Measurements from ENCODE around the gene PHYHD1. TPM values are rescaled to one million over a fixed set of nuclear protein-coding genes. Genes with fewer than 3 reads are reported as not detected.

PHYHD1 gene
- total RNA-seq: 3.2 TPM

DNA sequence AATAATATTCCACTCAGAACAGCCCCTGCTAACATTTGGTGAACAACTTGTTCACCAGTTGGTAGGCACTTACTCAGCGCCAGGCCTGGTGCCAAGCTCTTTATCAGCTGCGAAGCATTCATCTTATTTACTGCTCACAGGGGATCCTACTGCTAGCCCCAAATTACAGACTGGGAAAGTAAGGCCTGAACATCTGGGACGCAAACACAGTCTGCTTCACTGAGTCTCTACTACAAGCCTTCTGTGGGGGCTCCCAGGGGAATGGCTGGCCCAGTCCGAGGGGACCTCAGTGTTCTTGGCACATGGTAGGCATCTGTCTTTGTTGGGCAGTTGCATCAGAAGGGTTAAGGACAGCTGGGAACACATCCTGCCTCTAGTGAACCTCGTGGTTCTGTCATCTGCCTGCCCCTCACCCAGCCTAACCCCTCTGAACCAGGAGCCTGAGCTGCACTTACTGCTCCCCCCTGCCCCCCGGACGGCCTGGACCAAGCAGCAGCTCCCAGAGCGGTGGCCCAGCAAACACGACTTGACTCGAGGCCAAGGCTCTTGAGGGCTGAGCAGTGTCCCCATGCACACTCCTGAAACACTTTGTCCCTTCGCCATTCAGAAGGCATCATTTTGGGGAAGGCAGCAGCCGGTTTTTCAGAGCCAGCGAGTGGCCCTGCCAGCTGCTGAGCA lies at the start of gene PHYHD1:
Gene PHYHD1, plus strand, starts transcription at position 602 of the 678 bp plus-strand sequence. CDS start 1,342 bp downstream, outside the sequence.
- DNase-seq (ENCODE audit: low read depth in 2 of 3, low spot score in 2 of 3): no peak

DNA sequence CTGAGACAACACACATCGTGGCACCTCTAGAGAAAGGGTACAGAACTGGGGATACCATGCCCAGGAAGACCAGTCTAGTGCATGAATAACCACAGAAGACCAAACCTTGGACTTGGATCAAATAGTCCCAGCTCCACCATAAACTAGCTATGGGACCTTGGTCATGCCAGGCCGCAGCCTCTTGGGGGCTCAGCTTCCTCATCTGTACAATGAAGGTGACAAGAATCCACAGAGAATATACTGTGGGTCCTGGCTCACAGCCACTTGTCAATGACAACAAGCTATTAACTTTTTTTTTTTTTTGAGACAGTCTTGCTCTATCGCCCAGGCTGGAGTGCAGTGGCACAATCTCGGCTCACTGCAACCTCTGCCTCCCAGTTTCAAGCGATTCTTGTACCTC lies 42.9 kb upstream of the PHYHD1 start:
- DNase-seq (ENCODE audit: low read depth in 2 of 3, low spot score in 2 of 3): peak in 2 of 3 donors; percentile 74 to 86

DNA sequence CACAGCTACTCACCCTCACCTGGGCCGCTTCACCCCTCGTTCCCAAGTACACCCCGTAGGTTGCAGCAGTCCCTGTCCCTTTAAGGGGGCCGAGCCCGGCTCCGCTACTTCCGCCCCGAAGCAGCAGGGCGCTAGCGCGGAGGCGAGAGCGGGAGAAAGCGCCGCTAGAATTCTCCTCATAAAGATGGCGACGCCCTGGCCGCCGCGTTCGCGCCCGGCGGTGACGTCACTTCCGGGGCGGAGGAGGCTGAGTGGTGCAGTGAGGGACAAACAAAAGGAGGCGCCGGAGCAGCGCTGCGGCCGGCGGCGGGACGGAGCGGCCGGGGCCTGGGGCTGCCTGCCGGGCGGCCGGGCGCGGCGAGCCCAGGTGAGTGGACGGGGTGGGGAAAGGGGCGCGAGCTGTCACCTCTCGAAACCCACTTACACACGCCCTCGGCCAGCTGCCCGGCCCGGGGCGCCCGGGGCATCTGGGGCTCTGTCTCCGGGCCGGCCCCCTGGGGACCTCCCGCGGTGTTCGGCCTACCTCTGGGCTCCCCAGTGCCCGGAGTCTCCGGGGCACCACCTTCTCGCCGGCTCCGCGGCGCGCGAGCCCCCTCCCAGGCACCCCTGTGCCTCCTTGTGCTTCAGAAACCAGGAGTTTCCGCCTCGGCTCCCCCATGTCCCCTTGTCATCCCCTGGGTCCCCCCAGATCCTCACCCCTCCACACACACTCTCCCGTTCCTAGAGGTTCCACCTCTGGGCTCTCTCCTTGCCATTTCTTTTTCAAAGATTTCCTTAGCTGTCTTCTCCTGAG lies 38.7 kb upstream of the PHYHD1 start, which contains the start of the genes KYAT1 and LRRC8A:
Gene KYAT1, minus strand, starts transcription at position 67 of the 793 bp plus-strand sequence. CDS start 36,545 bp downstream, outside the sequence.
Gene LRRC8A, plus strand, starts transcription at position 250 of the 793 bp plus-strand sequence. CDS start 25,032 bp downstream, outside the sequence.
- DNase-seq (ENCODE audit: low read depth in 2 of 3, low spot score in 2 of 3): peak; percentile 92 to 98 (median 97)

DNA sequence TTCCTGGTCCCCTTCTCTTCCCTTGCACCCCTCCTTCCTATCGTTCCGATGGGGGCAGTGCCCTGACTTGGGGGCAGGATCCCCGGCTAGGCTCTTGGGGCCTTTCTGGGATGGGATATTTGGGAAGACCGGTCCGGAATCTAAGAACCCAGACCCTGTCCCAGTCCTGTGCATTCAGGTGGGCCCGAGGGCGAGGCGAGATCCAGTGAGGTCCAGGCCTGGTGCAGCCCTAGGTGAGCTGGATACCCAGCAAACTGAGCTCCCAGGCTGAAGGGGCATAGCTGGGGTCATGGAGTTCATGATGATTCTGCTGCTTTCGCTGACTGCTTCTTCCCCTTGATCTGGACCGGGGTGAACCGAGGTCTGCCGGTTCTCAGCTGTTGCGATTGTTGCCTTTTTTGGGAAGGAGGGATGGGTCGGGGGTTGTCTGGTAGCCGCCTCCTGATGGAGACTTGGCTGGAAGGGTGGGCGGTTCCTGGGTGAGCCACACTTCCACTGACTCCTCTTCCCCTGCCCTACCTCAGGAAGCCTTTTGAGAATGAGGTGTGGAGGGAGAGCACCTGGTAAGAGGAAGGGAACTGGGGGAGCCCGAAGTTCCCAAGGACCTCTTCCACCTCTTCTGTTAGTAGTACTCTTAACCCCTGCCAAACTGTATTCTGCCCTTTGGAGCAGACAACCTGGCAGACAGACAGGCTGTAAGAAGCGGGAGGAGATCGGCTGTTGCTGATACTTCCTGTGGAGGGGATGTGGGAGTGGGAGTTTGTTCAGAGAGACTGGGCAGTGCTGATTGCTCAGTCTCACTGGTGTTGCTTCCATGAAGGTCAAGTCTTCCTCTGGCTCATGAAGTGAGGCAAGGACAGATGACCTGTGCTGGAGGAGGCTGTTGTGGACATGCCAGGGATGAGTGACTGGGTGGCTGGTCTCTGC lies 37.8 kb upstream of the PHYHD1 start:
- peak in 1 of 3 donors; percentile 20 for DNase-seq (ENCODE audit: low read depth in 2 of 3, low spot score in 2 of 3)

DNA sequence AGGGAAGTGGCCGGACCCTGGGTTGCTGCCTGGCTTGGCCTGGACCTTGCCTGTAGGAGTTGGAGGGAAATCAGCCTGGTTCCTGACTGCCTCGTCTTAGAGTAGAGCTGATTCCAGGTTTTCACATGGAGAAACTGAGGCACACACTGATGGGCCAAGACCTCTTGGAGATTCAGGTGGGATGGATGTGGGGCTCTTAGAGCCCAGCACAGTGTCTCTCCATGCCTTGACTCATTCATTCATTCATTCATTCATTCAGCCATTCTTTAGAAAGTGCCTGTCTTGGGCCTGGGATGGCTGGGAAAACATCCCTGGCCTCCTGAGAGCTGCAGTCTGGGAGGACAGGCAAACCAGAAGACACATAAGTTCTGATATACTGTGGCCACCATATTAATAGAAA lies 36.6 kb upstream of the PHYHD1 start:
- no peak for DNase-seq (ENCODE audit: low read depth in 2 of 3, low spot score in 2 of 3)

DNA sequence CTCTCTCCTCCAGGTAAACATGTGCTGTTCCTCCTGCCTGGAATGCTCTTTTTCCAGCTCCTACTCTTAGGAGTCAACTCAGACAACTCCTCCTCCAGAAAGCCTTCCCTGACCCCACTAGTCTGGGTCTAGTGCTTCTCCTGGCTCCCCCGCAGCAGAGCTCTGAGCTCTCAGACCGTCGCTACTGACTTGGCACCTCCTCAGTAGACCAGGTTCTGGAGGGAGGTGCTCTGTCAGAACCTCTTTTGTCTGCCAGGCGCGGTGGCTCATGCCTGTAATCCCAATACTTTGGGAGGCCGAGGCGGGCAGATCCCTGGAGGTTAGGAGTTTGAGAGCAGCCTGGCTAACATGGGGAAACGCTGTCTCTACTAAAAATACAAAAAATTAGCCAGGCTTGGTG lies 35.4 kb upstream of the PHYHD1 start:
- DNase-seq (ENCODE audit: low read depth in 2 of 3, low spot score in 2 of 3): no peak

DNA sequence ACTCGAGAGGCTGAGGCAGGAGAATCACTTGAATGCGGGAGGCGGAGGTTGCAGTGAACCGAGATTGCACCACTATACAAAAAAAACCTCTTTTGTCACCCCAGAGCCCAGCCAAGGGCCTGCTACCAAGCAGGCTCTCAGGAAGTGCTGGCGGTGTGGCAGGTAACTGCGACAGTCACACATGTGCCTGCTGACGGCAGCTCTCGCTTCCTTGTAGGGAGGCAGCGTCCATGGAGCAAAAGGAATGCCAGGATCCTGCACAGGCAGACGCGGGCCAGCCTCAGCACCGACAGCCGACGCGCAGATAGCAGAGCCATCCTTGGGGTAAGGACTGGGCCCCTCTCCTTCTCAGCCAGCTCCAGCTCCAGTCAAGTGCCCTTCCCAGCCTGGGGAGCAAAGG lies 35.0 kb upstream of the PHYHD1 start:
- DNase-seq (ENCODE audit: low read depth in 2 of 3, low spot score in 2 of 3): no peak

DNA sequence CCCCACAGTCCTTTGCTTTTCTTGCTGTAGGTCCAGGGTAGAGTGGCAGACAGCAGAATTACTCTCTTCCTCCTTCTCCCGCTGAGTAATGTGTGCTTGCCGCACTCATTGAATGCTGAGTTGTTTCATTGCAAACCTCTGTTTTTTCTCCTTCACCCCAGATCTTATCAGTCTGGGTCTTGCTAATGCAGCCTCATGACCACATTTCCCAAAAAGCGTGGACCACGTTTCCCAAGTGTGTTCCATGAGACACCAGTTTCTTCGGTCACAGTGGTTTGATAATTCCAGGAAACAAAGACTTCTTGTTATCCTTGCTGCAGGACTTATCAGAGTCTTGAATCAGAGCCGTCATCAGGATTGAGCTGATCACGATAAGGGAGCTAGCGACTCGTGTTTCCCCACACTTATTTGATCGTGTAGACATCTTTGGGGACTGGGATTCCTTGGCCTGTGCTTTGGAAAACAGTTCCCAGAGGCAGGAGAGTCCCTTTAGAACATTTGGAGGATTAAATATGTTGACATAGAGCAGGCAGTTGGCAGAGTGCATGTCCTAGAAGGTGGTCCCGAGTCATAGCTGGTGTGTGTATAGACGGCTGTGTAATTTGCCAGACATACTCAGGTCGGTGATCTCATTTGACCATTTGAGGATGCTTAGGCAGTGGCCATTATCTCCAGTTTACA lies 34.4 kb upstream of the PHYHD1 start:
- DNase-seq (ENCODE audit: low read depth in 2 of 3, low spot score in 2 of 3): no peak

DNA sequence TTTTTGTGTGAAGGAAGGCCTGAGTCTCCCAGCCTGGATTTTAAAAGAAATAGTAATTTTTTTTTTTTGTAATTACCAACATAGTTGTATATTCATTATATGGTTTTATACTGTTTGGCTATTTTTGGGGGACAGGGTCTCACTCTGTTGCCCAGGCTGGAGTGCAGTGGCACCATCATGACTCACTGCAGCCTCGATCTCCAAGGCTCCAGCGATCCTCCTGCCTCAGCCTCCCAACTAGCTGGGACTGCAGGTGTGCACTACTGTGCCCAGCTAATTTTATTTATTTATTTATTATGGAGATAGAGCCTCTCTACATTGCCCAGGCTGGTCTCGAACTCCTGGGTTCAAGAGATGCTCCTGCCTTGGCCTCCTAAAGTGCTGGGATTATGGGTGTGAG lies 33.7 kb upstream of the PHYHD1 start:
- DNase-seq (ENCODE audit: low read depth in 2 of 3, low spot score in 2 of 3): no peak

DNA sequence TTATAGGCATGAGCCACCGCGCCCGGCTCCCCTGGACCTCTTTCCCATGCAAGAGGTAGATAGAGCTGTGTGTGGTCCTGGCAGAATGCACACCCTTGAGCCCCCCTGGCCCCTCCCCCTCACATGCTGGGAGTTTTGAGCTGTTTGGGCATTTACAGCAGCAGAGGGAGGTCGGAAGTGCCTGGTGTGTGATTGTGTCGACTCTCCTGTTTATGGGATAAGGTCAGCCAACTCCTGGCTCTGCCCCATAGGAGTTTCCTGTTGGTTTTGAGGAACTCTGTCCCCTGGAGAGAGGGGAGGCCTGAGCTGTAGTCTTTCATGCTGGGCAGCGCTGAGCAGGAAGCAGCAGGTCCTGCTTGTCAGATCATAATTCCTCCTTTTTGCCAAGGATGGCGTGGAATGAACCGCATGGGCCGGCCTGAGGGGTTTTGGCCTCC lies 32.9 kb upstream of the PHYHD1 start:
- no peak for DNase-seq (ENCODE audit: low read depth in 2 of 3, low spot score in 2 of 3)

DNA sequence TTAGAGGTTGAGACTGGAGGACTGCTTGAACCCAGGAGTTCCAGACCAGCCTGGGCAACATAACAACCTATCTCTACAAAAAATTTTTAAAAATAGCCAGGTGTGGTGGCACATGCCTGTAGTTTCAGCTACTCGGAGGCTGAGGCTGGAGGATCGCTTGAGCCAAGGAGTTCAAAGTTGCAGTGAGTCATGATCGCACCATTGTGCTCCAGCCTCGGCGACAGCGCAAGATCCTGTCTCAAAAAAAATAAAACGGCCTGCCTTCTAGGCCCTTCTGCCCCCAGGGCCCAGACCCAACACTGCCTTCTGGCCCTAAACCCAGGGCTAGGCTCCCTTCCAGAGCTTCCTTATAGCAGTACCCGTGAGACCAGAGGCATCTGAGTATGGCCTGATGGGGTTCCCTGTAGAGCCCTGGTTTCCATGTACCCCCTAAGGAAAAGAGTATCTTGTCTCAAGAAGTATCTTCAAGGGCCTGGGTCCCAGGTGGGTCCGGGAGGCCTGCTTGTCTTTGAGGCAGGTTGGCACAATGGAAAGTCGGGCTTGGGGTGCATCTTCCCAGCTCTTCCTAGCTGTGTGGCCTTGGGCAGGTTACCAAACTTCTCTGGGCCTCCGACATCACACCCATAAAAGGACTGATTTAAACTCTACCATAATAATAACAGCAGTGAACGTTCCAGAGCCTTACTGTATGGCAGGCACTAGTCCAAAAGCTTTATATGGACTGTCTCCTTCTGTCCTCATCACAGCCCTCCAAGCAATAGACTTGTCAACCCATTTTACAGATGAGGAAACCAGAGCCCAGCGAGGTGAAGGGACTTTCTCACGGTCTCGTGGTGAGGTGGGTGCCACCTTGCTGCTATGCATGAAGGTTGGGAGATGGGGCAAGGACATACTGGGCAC lies 29.2 kb upstream of the PHYHD1 start:
- no peak for DNase-seq (ENCODE audit: low read depth in 2 of 3, low spot score in 2 of 3)

DNA sequence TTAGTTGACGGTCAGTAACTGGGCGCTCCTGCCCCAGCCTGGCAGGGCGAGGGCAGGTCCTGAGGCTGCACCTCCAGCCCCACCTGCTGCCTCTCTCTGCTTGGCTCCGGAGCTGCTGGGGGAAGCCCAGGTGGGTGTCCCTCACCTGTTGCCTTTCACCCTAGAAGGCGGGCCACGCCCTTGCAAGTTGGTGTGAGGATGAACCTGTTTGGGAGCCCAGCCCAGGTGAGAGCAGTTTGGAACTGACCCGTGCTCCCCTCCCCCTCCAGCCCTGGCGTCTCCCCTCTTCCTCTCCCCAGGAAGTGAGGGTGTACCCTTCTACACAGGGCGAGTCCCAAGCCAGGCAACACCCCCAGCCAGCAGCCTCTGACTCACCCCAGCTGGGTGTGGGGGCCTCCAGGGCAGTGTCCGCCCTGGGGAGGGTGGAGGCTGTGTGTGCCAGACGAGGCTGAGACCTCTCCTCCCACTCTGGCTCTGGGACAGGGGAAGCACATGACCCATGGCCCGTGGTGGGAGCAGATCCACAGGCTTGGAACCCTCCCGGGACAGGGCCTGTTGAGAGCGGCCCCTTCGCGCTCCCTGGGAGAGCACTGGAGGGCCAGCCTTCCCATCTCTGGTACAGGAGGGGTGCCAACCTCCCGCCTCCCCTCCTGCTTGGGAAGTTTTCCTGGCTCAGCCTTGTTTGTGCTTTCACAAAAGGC lies 28.4 kb upstream of the PHYHD1 start:
- DNase-seq (ENCODE audit: low read depth in 2 of 3, low spot score in 2 of 3): no peak

DNA sequence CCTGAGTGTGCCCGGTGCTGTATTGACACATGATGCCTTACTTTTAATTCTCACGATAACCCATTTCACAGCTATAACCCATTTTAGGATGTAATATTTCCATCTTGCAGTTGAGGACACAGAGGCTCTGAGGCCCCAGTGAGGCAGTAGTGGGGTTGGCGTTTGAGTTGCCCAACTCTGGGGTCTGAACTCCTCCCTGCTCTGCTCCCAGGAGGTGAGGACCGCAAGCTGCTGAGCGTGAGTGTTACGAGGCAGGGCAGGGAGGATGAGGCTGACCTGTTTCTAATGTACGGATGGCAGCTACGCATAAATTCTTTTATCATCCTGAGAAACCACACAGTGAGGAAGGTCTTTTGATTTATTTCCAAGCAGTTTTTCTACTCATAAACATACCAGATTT lies 27.4 kb upstream of the PHYHD1 start:
- no peak for DNase-seq (ENCODE audit: low read depth in 2 of 3, low spot score in 2 of 3)

DNA sequence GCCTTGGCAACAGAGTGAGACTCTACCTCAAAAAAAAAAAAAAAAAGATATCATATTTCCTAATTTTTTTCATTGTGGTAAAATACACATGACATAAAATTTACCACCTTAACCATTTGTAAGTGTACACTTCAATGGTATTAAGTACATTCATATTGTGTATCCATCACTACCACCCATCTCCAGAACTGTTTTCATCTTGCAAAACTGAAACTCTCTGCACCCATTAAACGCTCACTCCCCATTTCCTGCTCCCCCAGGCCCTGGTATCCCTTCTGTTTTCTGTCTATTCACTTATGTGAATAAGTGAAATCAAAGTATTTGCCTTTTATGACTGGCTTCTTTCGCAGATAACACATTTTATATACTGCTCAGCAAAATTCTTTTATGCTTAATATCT lies 26.0 kb upstream of the PHYHD1 start:
- DNase-seq (ENCODE audit: low read depth in 2 of 3, low spot score in 2 of 3): no peak

DNA sequence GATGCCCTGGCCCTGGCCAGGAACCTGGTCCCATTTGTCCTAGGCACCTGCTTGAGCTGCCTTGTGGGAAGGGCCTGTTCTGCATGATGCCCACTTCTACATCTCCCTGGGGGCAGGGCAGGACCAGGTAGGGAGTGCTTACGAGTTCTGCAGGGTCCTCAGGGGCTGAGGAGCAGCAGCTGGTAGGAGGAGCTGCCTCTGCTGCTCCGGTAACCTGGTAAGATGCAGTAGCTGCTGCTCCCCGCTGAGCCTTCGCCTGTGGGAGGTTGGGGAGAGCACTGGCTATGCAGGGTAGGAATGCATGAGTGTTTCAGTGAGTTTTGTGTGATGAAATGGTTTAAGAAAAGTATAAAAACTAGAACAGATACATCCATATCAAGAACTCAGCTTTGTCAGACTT lies 25.2 kb upstream of the PHYHD1 start:
- no peak for DNase-seq (ENCODE audit: low read depth in 2 of 3, low spot score in 2 of 3)

DNA sequence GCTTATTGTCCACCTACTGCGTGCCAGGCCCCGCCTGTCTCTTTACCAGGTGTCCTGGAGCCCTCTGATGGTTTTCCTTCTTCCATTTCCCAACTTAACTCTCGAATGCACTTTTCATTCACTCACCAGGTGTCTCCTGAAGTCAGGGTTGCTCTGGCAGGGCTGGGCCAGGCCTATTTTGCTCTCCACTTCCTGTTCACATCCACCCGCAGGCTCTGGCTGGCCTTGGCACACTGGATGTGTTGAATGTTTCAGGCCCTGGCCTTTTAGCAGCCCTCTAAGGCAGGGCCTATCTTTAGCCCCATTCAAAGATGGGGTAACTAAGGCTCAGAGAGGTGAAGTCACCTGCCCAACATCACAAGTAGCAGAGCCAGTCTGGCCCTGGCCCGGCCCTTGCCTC lies 22.4 kb upstream of the PHYHD1 start:
- no peak for DNase-seq (ENCODE audit: low read depth in 2 of 3, low spot score in 2 of 3)

DNA sequence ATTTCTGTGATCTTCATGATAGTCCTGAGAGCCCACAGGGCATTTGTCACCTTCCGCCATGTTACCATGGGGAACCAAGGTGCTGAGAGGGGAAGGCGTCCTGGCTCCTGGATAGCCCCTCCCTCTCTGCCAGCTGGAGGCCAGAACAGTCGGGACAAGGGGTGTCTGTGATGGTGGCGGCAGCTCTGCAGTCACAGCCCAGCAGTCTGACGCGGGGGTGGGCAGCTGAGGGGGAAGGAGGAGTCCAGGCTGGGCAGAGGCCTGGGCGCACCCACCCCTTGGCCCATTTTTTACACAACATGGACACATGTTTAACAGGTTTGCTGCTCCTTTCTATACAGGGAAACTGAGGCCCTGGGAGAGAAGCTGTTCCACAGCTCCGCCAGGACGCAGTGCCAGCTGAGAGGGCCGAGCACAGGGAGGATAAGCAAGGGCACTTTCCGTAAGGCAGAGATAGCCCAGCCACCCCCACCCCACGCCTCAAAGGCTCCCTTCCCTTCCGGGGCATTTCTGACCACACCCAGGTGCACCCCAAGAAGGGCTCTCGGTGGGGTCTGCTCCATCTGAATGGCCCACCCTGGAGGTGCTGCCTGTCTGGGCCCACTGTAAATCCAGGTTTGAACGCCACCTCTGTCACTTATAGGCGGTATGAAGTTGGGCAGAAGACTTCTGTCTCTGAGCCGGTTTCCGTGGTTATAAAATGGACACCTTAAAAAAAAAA lies 21.8 kb upstream of the PHYHD1 start:
- no peak for DNase-seq (ENCODE audit: low read depth in 2 of 3, low spot score in 2 of 3)

All from hematopoietic multipotent progenitor cell (in vitro differentiated cells).